ENCODE measurements around the gene TIAL1. TPM values are rescaled to one million over a fixed set of nuclear protein-coding genes. Genes with fewer than 3 reads are reported as not detected.

Gene TIAL1
- total and polyA plus RNA-seq, 2 of the 13 experiments (the other 11 are each of a cell fraction or from before 2014, with no cell fraction given): 31.5 to 148 TPM

GRCh38 chr10:119542988-119543813 lies 53.6 kb downstream of the TIAL1 start (continued):
- TF ChIP-seq HMGXB4 (CRISPR knock-in tag; IDR thresholded peaks at IDR 0.05; ENCODE audit: borderline replicate concordance in 1 of 2, low read depth in 1 of 2) (peak; percentile 18 to 78; a peak in 2 of 4 replicates), FUBP1 (CRISPR knock-in tag; IDR thresholded peaks at IDR 0.05; ENCODE audit: borderline replicate concordance) (no peak), HNRNPLL (IDR thresholded peaks at IDR 0.05; ENCODE audit: low read depth, low read length, poor library complexity, severe bottlenecking) (peak; percentile 50), ZNF652 (CRISPR knock-in tag; IDR thresholded peaks at IDR 0.05; ENCODE audit: borderline replicate concordance, low read depth) (no peak), TAF15 (IDR thresholded peaks at IDR 0.05; ENCODE audit: low read depth, low read length, poor library complexity, severe bottlenecking) (no peak), ATRX (CRISPR knock-in tag; IDR thresholded peaks at IDR 0.05; ENCODE audit: borderline replicate concordance) (no peak), ZNF766 (CRISPR knock-in tag; IDR thresholded peaks at IDR 0.05; ENCODE audit: borderline replicate concordance) (no peak), REPIN1 (CRISPR knock-in tag; IDR thresholded peaks at IDR 0.05; ENCODE audit: borderline replicate concordance, low read depth) (0 out of 2 replicates have a peak, but pooled peaks have one; percentile 19), ARID5B (CRISPR knock-in tag; IDR thresholded peaks at IDR 0.05) (0 out of 2 replicates have a peak, but pooled peaks have one; percentile 4), MXD1 (CRISPR knock-in tag; IDR thresholded peaks at IDR 0.05) (peak; percentile 23; the same call in 1 of the 2 replicates)

Data from HepG2 (cell line).